Stomach (tissue), 9 donors: ENCODE measurements around the gene MISP. TPM values are rescaled to one million over a fixed set of nuclear protein-coding genes. Genes with fewer than 3 reads are reported as not detected.

Source experiments
- DNase-seq, 2 donors: peaks; one replicate each; pipeline versions ENCODE4 v3.0.0 to v3.0.0-alpha.2; 2013 to 2019
- H3K27ac ChIP-seq, 5 donors: fragments of 200-600 bp in 4 of 5; sonication (generic) in 4 of 5; one replicate each; pipeline ENCODE4 v1.5.1; 2013 to 2019; ENCODE audit warnings: mild to moderate bottlenecking in 1 of 5, moderate library complexity in 1 of 5
- H3K27me3 ChIP-seq, 3 donors: fragments of 200-600 bp; sonication (generic); one replicate each; pipeline ENCODE4 v1.5.1; 2017 to 2019; ENCODE audit warnings: mixed run types in 1 of 3
- H3K36me3 ChIP-seq, 4 donors: fragments of 200-600 bp; sonication (generic); 1 replicate in 3 of 4; 2 replicates in 1 of 4; pipeline ENCODE4 v1.5.1; 2016 to 2019
- H3K4me1 ChIP-seq, 4 donors: fragments of 200-600 bp; sonication (generic); one replicate each; pipeline ENCODE4 v1.5.1; 2016 to 2019
- H3K4me3 ChIP-seq, 4 donors: fragments of 200-600 bp; sonication (generic) in 3 of 4; one replicate each; pipeline ENCODE4 v1.5.1; 2016 to 2019; ENCODE audit warnings: mild to moderate bottlenecking in 1 of 4
- H3K9me3 ChIP-seq, 4 donors: fragments of 200-600 bp; sonication (generic); one replicate each; pipeline ENCODE4 v1.5.1; 2016 to 2019
- CTCF ChIP-seq, 7 experiments: fragments of 450-650 bp in 4 of 7; fragments of 200-600 bp in 3 of 7; sonication (generic) in 3 of 7; IDR thresholded peaks; one replicate each; pipeline ENCODE4 v1.5.1; 2016 to 2019; ENCODE audit warnings: antibody characterized with exemption in 7 of 7, control low read depth in 2 of 7, mild to moderate bottlenecking in 1 of 7
- EP300 ChIP-seq: sonication (generic); formaldehyde crosslinking; IDR thresholded peaks from one replicate; pipeline ENCODE4 v1.6.1; 2017; ENCODE audit warnings: antibody characterized with exemption
- POLR2A ChIP-seq, 4 donors: fragments of 450-650 bp; IDR thresholded peaks; one replicate each; pipeline ENCODE4 v1.6.1; 2016; ENCODE audit warnings: antibody characterized with exemption in 4 of 4, control low read depth in 2 of 4, mild to moderate bottlenecking in 1 of 4, moderate library complexity in 1 of 4
- POLR2AphosphoS5 ChIP-seq, 3 donors: sonication (generic); formaldehyde crosslinking; IDR thresholded peaks; one replicate each; pipeline ENCODE4 v1.6.1; 2016; ENCODE audit warnings: antibody characterized with exemption in 3 of 3
- WGBS, 5 donors: extraction: QIAGEN DNeasy Blood & Tissue Kit in 3 of 5; methylation state at CpG; one replicate each; pipeline versions ENCODE4 v1.1.5 to v1.1.7; 2013 to 2018; 5-methylcytosine and 5-hydroxymethylcytosine counted together
- intact Hi-C: fragments of 100-400 bp; cut with DNase I; formaldehyde crosslinking; loops from one replicate; pipeline ENCODE4 v1.15.1; 2023; ENCODE audit warnings: low total_unique reads
- polyA plus RNA-seq, 3 donors: library from polyadenylated mRNA; stranded (reverse); fragments of 200-250 nt; gene quantifications; one replicate each; pipeline ENCODE4 v1.2.3, GENCODE V29; 2013
- total RNA-seq, 5 donors: library from RNA; depleted of rRNA; stranded (reverse); fragments of >200 nt; gene quantifications; one replicate each; pipeline versions ENCODE4 v1.1.0 to v1.2.3, GENCODE V29; 2014 to 2016
- donor health status: healthy with polysubstance abuse.
- donor health status: Bipolar disorder and iron deficiency.
- donor health status: healthy.

The MISP gene
- total and polyA plus RNA-seq, 8 donors: 2.1 to 149 (median 12.7) TPM

- peak; percentile 53 to 76 for DNase-seq
- WGBS, 5 donors: 20 to 34% (median 22%) methylated on average over 24 to 29 of the region's 29 CpGs
- H3K4me3 ChIP-seq: peak overlapping the region; percentile 12 to 32 (median 24)
Measured at GRCh38 chr19:782185-782877, 31.4 kb downstream of the MISP start.

GRCh38 chr19:782878-783668 lies 32.2 kb downstream of the MISP start:
- WGBS, 5 donors: 28 to 47% (median 43%) methylated on average over 30 of the region's 30 CpGs
- intact Hi-C loops: no loop called here
- DNase-seq: no peak
- Histone ChIP-seq H3K27me3 (peaks cover 0 to 25% (median 0%) of the 10 kb centered on the region in 3 donors), H3K27ac (peak overlapping the region; percentile 53 to 77 (median 73)), H3K4me1 (peaks cover 17 to 33% (median 22%) of the 10 kb centered on the region in 4 donors), H3K36me3 (no peaks in the 10 kb centered on the region), H3K4me3 (peak overlapping the region; percentile 12 to 32 (median 24)), H3K9me3 (no peaks in the 10 kb centered on the region)
- TF ChIP-seq CTCF (IDR thresholded peaks at IDR 0.05): no peak
- no peak for TF ChIP-seq EP300
- no peak for TF ChIP-seq POLR2A (IDR thresholded peaks at IDR 0.05)
- TF ChIP-seq POLR2AphosphoS5 (IDR thresholded peaks at IDR 0.05): no peak

More at GRCh38 chr19:782185-782877, 31.4 kb downstream of the MISP start:
- H3K4me1 ChIP-seq: peaks cover 17 to 33% (median 22%) of the 10 kb centered on the region in 4 donors
- TF ChIP-seq CTCF (IDR thresholded peaks at IDR 0.05): no peak
- TF ChIP-seq EP300: no peak
- no peak for TF ChIP-seq POLR2A (IDR thresholded peaks at IDR 0.05)
- no peak for TF ChIP-seq POLR2AphosphoS5 (IDR thresholded peaks at IDR 0.05)
- no peaks in the 10 kb centered on the region for H3K36me3 ChIP-seq
- intact Hi-C loops: no loop called here
- H3K27me3 ChIP-seq: peaks cover 0 to 25% (median 0%) of the 10 kb centered on the region in 3 donors
- peak overlapping the region; percentile 55 to 77 (median 73) for H3K27ac ChIP-seq
- H3K9me3 ChIP-seq: no peaks in the 10 kb centered on the region

GRCh38 chr19:784541-784940 lies 33.6 kb downstream of the MISP start:
- no peak for DNase-seq
- peaks cover 0 to 18% (median 0%) of the 10 kb centered on the region in 3 donors for H3K27me3 ChIP-seq
- no peaks in the 10 kb centered on the region for H3K9me3 ChIP-seq
- intact Hi-C loops: no loop called here
- 42 to 69% (median 64%) methylated on average over 13 of the region's 13 CpGs for WGBS, 5 donors
- no peak overlapping the region for H3K4me3 ChIP-seq
- TF ChIP-seq CTCF (IDR thresholded peaks at IDR 0.05) (no peak), POLR2AphosphoS5 (IDR thresholded peaks at IDR 0.05) (no peak), POLR2A (IDR thresholded peaks at IDR 0.05) (no peak), EP300 (no peak)
- H3K36me3 ChIP-seq: no peaks in the 10 kb centered on the region
- peaks cover 19 to 45% (median 27%) of the 10 kb centered on the region in 4 donors for H3K4me1 ChIP-seq
- H3K27ac ChIP-seq: peak overlapping the region in 1 of 5 donors; percentile 4

- no peak overlapping the region for H3K4me3 ChIP-seq
- intact Hi-C loops: no loop called here
- no peaks in the 10 kb centered on the region for H3K36me3 ChIP-seq
- WGBS, 5 donors: 84 to 94% (median 91%) methylated on average over 6 to 16 of the region's 16 CpGs
- H3K4me1 ChIP-seq: peaks cover 11 to 40% (median 20%) of the 10 kb centered on the region in 4 donors
- TF ChIP-seq POLR2AphosphoS5 (IDR thresholded peaks at IDR 0.05) (no peak), EP300 (no peak), CTCF (IDR thresholded peaks at IDR 0.05) (no peak), POLR2A (IDR thresholded peaks at IDR 0.05) (no peak)
- H3K27me3 ChIP-seq: no peaks in the 10 kb centered on the region
- no peak for DNase-seq
- H3K27ac ChIP-seq: no peak overlapping the region
- H3K9me3 ChIP-seq: no peaks in the 10 kb centered on the region
Measured at GRCh38 chr19:787536-787935, 36.6 kb downstream of the MISP start.
